Nephron progenitor cell (in vitro differentiated cells): ENCODE data around the gene GLS2.

ENCODE experiments used
- DNase-seq: peaks from one replicate; pipeline ENCODE4 v3.0.0; 2021
- H3K27ac Mint-ChIP-seq: 2 replicates; pipeline ENCODE4 v1.8.0; 2021; ENCODE audit warnings: mild to moderate bottlenecking, moderate library complexity, mixed read lengths
- H3K27me3 Mint-ChIP-seq: 2 replicates; pipeline ENCODE4 v1.8.0; 2021; ENCODE audit warnings: mild to moderate bottlenecking, low read depth, mixed read lengths; ENCODE audit not compliant: poor library complexity
- H3K36me3 Mint-ChIP-seq: 2 replicates; pipeline ENCODE4 v1.8.0; 2021; ENCODE audit warnings: low read depth, mixed read lengths
- H3K4me1 Mint-ChIP-seq: 2 replicates; pipeline ENCODE4 v1.8.0; 2021; ENCODE audit warnings: mixed read lengths
- H3K4me3 Mint-ChIP-seq: 2 replicates; pipeline ENCODE4 v1.8.0; 2021; ENCODE audit warnings: mild to moderate bottlenecking, moderate library complexity, mixed read lengths
- H3K9me3 Mint-ChIP-seq: 2 replicates; pipeline ENCODE4 v1.8.0; 2021; ENCODE audit warnings: mild to moderate bottlenecking, moderate library complexity, mixed read lengths
- CTCF ChIP-seq: fragments of 200-600 bp; sonication (generic); IDR thresholded peaks from 2 replicates; pipeline ENCODE4 v1.5.0; 2021; ENCODE audit warnings: antibody characterized with exemption

Gene GLS2

GRCh38 chr12:56468216-56469006 is 19.6 kb downstream of the GLS2 start, which contains the start of gene SPRYD4:
Gene SPRYD4 (plus strand): TSS chr12:56468578. CDS start chr12:56468592, 14 bp downstream.
- Mint-ChIP-seq H3K9me3 (no peaks in the 10 kb centered on the region), H3K4me3 (peak within 1 kb of the TSS; percentile 99), H3K36me3 (peaks cover 10% of the 10 kb centered on the region), H3K27ac (peak within 1 kb of the TSS; percentile 95), H3K27me3 (peaks cover 8% of the 10 kb centered on the region), H3K4me1 (peaks cover 29% of the 10 kb centered on the region)
- DNase-seq: peak; percentile 88
- no peak for TF ChIP-seq CTCF

- peaks cover 5% of the 10 kb centered on the region for H3K27me3 Mint-ChIP-seq
- TF ChIP-seq CTCF: no peak
- DNase-seq: no peak
- peaks cover 19% of the 10 kb centered on the region for H3K4me1 Mint-ChIP-seq
- no peaks in the 10 kb centered on the region for H3K36me3 Mint-ChIP-seq
- no peak overlapping the region for H3K4me3 Mint-ChIP-seq
- H3K9me3 Mint-ChIP-seq: no peaks in the 10 kb centered on the region
- H3K27ac Mint-ChIP-seq: no peak overlapping the region
These were observed 25.4 kb downstream of the GLS2 start for GRCh38 chr12:56462565-56462964.

GRCh38 chr12:56461235-56462159 is 26.5 kb downstream of the GLS2 start:
- H3K27ac Mint-ChIP-seq: peak overlapping the region; percentile 57
- H3K27me3 Mint-ChIP-seq: peaks cover 5% of the 10 kb centered on the region
- H3K4me1 Mint-ChIP-seq: peaks cover 19% of the 10 kb centered on the region
- H3K9me3 Mint-ChIP-seq: no peaks in the 10 kb centered on the region
- TF ChIP-seq CTCF: no peak
- H3K4me3 Mint-ChIP-seq: no peak overlapping the region
- DNase-seq: no peak
- no peaks in the 10 kb centered on the region for H3K36me3 Mint-ChIP-seq

GRCh38 chr12:56457817-56458216 is 30.1 kb downstream of the GLS2 start:
- no peaks in the 10 kb centered on the region for H3K9me3 Mint-ChIP-seq

GRCh38 chr12:56454557-56454956 is 33.4 kb downstream of the GLS2 start, which contains the start of gene MIP:
Gene MIP (minus strand): TSS chr12:56454657. CDS start chr12:56454613, 44 bp downstream.
- Mint-ChIP-seq H3K4me1 (peaks cover 15% of the 10 kb centered on the region), H3K4me3 (no peak within 1 kb of the TSS), H3K9me3 (no peaks in the 10 kb centered on the region), H3K27me3 (peaks cover 20% of the 10 kb centered on the region), H3K36me3 (no peaks in the 10 kb centered on the region), H3K27ac (no peak within 1 kb of the TSS)
- no peak for DNase-seq
- no peak for TF ChIP-seq CTCF

More at GRCh38 chr12:56457817-56458216, 30.1 kb downstream of the GLS2 start:
- no peaks in the 10 kb centered on the region for H3K36me3 Mint-ChIP-seq
- TF ChIP-seq CTCF: no peak
- H3K27ac Mint-ChIP-seq: no peak overlapping the region
- peaks cover 13% of the 10 kb centered on the region for H3K4me1 Mint-ChIP-seq
- H3K4me3 Mint-ChIP-seq: no peak overlapping the region
- H3K27me3 Mint-ChIP-seq: peaks cover 20% of the 10 kb centered on the region
- no peak for DNase-seq
